HG02870 (cell line): Measurements from ENCODE around the gene ARRDC1.
"Not testable (repeated sequence)": the region's sequence is repeated elsewhere in the genome, so short reads cannot be mapped to it uniquely, and the experiment has no call there.

ENCODE experiments used
- ATAC-seq: cut with Tn5 transposase; IDR thresholded peaks from one replicate; pipeline ENCODE4 v1.9.1; 2021; ENCODE audit warnings: mild to moderate bottlenecking, moderate library complexity; ENCODE audit not compliant: unreplicated experiment

ARRDC1 gene

DNA sequence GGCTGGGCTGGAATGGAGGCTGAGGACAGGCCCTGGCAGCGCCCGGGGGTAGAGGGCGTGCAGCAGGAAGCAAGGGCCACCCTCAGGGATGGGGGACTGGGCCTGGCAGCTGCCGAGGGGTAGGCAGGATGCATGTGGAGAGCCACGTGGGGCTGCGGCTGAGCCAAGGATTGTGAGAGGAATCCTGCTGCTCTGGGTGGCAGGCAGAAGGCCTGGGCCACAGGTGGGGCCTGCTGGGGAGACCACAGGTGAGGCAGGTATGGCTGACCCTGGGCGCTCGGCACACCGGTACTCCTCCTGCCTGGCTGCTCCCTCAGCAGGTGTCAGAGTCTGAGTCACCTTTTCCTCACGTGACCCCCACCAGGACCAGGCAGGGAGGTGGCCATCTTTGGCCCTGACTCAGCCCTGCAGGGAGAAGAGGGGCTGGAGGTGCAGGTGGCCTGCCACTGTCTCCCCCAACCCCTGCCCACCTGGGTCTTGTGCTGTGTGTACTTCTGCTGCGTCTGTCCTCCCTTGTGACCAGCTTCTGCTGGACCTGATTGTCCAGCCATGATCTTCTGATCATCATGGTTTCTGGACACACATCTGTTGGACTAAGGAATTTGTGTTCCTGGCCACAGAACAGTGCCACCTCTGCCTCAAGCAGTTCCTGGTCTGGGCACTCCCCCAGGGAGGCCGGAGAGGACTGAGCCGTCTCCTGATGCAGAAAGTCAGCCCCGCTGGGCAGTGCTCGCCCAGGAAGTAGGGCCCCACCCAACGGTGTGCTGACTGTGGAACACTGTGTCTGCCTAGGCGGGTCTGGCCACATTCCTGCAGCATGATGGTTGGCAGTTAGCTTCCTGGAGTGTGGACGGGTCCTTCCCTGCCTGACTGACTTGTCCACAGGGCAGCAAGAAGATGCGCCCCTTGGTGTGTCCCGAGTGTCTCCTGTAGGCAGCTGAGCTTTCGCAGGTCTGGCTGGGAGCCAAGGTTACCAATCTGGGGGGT is 6.4 kb downstream of the ARRDC1 start:
- ATAC-seq = no peak

DNA sequence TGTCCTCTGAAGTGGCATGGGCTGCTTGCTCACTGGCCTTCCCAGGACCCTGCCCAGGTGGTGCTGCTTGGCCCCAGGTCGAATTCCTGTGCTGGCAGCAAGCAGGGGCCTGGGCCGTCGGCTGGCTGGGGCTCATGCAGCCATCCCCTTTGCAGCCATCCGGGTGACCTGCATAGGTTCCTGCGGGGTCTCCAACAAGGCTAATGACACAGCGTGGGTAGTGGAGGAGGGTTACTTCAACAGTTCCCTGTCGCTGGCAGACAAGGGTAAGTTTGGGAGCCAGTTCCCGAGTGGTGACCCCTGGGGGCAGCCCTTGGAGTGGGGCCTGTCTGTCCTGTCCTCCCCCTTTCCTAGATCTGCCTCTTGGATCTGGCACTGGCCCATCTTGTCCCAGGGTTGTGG is 7.3 kb downstream of the ARRDC1 start:
- ATAC-seq = no peak

DNA sequence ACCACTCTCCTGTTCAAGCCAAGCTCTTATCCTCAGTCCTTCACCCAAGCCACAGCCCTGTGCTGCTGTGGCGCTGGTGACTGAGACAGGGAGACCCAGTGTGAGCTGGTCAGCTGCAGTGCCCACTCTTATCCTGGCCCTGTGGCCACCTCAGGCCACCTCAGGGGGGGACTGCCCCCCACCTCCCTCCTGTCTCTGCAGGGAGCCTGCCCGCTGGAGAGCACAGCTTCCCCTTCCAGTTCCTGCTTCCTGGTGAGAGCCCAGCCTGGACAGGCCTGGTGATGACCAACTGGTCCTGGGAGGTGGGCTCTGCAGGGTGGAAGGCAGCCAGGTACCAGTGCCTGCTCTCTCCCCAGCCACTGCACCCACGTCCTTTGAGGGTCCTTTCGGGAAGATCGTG is 7.8 kb downstream of the ARRDC1 start:
- no peak for ATAC-seq

DNA sequence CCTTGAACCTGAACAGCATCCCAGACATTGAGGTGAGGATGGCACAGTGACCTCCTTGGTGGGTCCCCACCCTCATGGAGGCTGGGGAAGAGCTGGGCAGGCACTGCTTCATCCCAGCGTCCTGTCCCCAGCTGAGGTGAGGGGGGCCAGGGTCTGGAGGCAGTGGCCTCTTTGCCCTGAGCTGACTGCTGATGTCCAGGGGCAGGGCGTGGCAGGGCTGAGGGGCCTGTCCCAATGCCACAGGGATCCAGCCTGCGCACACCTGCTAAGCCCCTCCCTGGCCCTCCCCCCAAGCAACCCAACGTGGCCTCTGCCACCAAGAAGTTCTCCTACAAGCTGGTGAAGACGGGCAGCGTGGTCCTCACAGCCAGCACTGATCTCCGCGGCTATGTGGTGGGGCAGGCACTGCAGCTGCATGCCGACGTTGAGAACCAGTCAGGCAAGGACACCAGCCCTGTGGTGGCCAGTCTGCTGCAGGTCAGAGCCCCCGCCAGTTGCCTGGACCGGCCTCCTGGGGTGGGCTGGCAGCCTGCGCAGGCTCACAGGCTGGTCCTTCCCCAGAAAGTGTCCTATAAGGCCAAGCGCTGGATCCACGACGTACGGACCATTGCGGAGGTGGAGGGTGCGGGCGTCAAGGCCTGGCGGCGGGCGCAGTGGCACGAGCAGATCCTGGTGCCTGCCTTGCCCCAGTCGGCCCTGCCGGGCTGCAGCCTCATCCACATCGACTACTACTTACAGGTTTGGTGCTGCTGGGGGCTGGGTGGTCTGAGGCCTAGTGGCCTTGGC is 8.4 kb downstream of the ARRDC1 start:
- ATAC-seq = no peak

DNA sequence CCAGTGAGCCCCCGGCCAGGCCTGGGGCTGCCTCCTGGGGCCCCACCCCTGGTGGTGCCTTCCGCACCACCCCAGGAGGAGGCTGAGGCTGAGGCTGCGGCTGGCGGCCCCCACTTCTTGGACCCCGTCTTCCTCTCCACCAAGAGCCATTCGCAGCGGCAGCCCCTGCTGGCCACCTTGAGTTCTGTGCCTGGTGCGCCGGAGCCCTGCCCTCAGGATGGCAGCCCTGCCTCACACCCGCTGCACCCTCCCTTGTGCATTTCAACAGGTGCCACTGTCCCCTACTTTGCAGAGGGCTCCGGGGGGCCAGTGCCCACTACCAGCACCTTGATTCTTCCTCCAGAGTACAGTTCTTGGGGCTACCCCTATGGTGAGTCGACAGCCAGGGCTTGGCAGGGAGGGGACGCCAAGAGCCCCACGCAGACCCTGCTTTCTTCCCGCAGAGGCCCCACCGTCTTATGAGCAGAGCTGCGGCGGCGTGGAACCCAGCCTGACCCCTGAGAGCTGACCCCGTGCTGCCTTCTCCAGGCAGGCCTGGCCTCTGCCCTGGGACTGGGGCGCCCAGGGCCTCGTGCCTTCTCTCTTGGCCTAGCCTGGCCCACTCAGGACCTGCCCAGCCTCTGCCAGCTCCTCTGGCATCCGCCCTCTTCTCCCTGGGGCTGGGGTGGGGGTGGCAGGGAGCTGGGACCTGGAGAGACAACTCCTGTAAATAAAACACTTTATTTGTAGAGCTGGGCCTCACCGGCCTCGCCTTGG is 9.3 kb downstream of the ARRDC1 start:
- no peak for ATAC-seq

DNA sequence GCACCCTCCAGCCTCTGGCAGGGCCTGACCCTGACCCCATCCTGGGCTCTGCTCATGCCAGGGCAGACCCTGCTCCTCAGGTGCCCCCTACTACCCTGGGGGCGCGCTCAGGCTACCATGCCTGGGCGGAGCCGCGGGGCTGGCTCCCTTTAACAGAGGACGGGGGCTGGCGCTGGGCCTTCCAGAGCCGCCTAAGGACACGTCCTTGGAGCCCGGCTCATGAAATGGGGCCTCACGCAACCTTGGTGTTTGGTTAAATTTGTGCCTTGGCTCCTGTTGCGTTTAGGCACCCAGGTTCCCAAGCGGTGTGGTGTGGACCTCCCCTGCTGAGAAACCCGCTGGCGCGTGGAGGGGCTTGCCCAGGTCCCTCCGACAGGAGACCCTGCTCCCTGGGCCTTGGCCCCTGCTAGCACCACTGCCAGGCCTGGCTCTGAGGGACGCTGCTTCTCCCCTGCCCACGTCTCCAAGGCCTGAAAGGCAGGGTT is 9.9 kb downstream of the ARRDC1 start:
- ATAC-seq = no peak

DNA sequence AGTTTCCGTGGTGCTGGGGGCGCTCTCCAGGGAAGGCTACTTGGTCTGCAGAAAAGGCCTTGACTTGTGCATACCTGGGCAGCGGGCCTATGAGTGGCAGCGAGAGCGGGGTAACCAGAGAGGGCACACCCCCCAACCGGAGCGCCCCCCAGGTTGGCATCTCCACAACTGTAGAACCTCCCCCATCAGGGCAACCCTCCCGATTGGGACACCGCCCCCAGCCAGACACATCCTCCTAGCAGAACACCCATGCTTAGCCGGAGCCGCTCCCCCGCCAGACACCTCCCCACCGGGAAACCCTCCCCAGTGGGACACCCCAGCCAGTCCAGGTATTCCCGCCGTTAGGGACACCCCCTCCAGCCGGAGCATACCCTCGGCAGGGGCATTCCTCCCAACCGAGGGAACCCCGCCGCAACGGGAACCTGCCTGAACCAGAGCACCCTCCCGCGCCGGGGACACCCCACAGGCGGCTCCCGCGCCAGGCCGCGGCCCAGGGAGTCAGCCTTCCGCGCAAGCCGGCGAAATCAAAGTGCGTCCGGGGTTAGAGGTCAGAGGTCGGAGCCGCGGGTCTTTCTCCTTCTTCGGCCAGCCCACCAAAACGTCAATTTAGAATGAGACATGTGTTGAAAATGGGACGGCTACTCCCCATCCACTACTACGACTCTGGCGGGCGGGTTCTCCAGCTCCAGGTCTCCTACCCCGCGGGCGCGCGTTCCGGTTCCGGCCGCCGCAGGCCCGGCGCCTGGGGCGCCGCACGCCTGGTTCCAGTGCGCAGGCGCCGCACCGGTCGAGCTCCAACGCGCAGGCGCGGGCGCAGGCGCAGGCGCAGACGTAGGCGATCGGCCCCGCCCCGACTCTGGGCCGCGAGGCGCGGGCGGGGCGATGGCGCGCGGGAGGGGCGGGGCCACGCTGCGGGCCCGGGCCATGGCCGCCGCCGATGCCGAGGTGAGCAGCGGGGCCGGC is 12.9 kb downstream of the ARRDC1 start, which contains the start of gene EHMT1:
EHMT1 (plus strand) TSS at position 901 of the 963 bp plus-strand sequence; CDS start at position 925, 24 bp downstream.
- peak; percentile 59 for ATAC-seq

DNA sequence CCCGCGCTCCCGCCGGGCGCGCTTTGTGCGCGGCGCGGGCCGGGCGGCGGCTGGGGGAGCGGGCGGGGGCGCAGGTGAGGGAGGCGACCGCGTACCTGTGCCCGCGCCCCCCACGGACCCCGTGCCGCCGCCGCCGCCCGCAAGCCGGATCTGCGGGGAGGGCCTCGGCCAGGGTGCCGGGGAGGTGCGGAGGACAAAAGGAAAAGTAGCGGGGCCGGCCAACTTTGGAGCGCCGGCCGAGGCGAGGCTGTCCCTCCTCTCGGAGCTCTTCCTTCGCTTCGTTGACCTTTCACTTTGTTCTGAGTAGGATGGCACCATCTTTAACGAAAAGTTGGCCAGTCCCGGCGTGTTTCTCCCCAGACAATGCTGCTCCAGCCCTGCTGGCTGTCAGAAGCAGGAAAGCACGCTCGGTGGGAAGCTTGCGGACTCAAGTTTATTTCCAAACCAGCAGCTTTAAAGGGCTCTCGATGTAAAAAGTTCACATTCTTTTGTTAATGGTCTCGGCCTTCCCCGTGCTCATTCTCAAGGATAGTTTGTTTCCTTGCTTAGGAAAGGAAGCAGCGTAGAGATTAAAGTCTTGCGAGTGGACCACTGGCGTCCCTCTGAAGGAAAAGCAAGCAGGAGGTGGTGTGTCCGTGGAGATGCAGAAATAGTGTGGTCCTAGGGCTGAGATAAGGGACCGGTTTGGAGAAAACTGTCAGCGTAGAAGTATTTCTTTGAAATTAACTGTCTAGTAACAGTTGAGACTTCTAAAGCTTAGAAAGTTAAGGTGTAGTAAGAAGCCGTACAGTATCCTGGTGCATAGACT is 14.0 kb downstream of the ARRDC1 start:
- no peak for ATAC-seq

DNA sequence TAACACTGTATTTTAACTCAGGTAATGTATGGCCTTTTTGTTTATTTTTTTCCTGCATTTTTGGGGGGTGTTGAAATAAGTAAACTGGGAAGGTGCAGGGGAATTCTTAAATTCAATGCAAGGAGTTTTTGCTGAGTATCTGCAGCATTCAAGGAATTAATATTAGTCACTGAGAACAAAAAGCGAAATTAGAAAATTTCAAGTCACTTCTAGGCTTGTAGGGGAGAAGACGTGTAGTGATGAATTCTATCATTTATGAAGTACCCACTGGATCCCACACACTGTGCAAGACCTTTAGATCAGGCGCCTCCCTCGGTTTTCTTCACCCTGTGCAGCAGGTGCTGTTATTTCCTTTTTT is 14.5 kb downstream of the ARRDC1 start:
- no peak for ATAC-seq

DNA sequence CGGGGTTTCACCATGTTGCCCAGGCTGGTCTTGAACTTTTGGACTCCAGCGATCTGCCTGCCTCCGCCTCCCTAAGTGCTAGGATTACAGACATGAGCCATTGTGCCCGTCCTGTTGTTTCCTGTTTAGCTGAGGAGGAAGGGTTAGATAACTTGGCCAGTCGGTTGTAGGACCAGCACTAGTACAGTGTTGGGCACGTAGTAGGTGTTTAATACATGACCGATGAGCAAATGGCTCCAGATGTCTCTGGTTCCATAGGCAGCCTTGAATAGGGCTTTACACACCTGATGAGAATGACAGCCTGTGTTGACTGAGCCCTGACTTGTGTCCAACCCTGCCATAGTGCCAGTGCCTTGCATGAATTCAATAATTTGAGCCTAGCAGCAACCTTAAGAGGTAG is 15.1 kb downstream of the ARRDC1 start:
- ATAC-seq = no peak

DNA sequence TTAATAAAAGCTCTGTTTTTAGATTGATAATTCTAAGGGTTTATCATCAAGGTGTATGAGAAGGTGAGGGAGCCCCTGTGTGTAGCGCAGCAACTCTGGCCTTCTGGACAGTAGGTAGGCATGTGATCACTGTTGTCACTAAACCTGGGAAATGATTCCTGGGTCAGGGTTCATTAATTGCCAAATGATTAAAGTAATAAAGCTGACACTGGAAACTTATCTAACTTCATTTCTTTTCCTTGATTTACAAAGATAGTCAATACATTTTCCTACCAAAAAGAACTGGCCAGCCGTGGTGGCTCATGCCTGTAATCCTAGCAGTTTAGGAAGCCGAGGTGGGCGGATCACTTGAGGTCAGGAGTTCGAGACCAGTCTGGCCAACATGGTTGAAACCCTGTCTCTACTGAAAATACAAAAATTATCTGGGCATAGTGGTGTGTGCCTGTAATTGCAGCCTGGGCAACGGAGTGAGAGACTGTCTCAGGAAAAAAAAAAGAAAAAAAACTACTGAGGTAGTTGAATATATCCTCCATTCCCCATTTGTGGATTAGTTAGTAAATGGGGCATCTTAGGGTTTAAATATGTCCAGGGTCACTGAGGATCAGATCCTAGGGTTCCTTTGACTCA is 15.8 kb downstream of the ARRDC1 start:
- ATAC-seq = no peak

DNA sequence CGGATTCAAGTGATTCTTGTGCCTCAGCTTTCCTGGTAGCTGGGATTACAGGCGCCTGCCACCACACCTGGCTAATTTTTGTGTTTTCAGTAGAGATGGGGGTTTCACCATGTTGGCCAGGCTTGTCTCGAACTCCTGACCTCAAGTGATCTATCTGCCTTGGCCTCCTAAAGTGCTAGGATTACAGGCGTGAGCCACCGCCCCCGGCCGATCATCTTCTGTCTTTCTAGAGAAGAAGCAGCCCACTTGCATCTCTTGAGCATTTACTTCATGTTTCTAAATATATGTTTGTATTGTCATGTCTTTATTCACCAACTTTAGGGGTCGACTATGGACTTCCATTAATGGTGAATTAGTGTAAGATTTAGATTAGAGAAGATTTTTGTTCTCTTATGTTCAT is 16.7 kb downstream of the ARRDC1 start:
- ATAC-seq = not testable (repeated sequence)

DNA sequence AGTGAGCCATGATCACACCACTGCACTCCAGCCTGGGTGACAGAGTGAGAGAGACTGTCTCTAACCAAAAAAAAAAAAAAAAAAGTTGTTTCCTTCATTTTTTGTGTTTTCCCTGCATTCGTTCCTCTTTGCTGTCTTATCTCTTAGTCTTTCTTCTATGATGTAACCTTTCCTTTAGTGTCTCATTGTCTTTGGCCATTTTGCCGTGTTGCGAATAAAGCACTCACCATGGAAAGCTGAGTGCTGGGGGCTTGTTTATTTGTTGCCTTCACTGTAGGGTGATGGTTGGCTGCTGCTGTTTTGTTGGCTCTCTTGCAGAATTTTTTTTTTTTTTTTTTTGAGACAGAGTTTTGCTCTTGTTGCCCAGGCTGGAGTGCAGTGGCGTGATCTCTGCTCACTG is 21.0 kb downstream of the ARRDC1 start:
- ATAC-seq = no peak

DNA sequence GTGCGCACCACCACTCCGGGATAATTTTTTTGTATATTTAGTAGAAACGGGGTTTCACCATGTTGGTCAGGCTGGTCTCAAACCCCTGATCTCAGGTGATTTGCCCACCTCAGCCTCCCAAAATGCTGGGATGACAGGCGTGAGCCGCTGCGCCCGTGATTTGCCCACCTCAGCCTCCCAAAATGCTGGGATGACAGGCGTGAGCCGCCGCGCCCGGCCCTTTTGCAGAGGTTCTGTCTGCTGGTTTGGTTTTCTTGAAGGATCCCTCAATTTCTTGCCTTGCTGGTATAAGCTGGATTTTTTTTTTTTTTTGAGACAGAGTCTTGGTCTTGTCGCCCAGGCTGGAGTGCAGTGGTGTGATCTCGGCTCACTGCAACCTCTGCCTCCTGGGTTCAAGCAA is 21.9 kb downstream of the ARRDC1 start:
- not testable (repeated sequence) for ATAC-seq

DNA sequence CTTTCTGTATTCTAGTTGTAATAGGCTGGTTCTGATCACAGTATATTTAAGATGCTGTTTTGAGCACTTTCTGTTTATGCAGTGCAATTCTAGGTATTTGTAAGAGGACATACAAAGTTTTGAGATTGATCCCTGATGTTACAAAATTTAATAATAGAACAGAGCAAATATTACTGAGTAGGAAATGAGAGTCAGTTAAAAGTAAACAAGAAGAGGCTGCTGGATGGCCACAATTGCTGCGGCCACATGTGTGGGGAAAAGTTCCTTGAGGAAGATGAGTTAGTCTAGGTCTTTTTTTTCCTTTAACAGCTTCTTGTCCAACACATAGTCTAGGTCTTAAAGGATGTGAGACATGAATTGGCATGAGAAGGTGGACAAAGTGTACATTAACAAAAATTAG is 24.6 kb downstream of the ARRDC1 start:
- ATAC-seq = no peak

DNA sequence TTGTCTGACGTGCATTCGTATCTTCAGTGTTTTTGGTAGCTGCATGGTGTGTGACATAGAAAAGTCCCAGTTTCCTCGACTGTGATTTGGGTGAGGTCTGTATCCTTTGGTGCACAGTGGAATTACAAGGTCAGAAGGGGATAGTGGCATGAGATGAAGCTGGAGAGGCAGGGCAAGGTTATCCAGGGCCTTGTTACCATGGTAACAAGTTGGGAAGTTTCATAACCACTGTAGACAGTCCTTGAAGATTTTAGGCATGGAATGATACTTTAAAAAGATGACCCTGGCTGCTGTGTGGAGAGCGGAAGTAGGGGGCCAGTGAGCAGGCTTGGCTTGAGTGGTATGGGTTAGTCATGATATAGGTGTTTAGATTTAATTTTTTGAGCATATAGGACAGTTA is 25.2 kb downstream of the ARRDC1 start:
- ATAC-seq = no peak

DNA sequence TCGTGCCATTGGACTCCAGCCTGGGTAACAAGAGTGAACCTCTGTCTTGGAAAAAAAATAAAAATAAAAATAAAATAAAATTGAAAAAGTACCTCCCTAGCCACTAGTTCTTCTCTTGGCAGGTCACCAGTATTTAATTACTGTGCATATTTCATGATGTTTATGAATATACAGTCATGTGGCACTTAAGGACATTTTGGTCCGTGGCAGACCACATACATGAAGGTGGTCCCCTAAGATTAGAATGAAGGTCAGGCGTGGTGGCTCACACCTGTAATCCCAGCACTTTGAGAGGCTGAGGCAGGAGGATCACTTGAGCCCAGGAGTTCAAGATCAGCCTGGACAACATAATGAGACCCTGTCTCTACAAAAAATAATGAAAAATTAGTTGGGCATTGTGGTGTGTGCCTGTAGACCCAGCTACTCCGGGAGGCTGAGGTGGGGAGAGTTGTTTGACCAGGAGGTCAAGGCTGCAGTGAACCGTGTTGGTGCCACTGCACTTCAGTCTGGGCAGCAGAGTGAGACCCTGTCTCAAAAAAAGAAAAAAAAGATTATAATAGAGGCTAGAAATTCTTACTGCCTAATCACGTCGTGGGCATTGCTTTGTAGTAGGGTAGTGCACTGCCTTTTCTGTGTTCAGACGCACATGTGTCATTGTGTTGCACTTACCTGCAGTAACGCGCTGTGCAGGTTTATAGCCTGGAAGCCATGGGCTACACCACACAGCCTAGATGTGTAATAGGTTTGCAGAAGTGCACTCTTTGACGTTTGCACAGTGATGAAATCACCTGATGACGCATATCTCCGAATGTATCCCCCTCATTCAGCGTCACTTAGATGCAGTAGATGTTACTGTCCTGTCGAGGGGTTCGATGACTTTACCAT is 26.1 kb downstream of the ARRDC1 start:
- no peak for ATAC-seq
